Measurements from ENCODE around the gene IFT122.
A peak's percentile ranks its signal among the peaks of the same experiment; 100 is the strongest.

Gene IFT122

GRCh38 chr3:129435367-129435766 lies 4.7 kb upstream of the IFT122 start:
- no peak for DNase-seq (ENCODE audit: low read depth)

- peak; percentile 23 for DNase-seq (ENCODE audit: low read depth)
Observed at GRCh38 chr3:129439226-129439816, 703 bp upstream of the IFT122 start.

DNA sequence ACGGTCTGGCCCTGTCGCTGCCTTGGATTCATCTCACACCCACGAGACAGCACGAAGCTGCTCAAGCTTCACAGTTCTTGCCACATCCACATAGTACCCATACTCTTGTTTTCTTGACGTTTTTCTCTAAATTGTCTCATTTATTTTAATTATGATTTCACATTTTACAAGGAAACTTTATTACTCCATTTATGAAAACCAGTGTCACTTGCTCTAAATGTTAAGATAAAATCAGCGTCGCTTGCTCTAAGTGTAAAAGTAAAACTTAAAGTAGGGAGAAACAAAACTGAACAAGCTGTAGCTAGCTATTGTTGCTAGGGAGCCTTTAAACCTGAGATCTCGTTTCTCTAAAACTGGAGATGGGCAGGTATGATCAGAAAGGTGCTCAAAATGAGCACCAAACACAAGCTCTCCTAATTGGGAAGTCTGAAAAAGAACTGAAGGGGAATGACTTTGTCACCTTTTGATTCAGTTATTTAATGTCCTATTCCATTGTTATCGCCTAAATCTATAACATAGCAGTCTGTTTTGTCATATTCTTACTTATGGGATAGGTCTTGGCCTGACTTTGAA lies 680 bp downstream of the IFT122 start:
- DNase-seq (ENCODE audit: low read depth), result no peak

DNA sequence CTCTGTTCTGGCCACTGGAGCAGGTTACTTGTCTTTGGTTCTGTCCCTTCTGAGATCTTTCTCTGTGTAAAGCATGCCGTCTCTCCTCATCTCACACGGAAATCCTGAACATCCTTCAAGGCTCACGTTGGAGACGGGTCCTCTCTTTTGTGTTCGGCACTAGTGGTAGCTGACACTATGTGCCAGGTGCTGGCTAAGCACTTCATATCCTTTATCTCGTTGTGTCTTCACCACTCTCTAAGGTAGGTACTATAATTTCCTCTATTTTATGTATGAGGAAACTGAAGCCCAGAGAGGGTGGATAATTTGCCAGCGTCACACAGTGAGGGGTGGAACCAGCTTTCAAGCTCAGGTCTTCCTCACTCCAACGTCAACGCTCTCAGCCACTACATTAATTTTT lies 1.2 kb downstream of the IFT122 start:
- no peak for DNase-seq (ENCODE audit: low read depth)

GRCh38 chr3:129441782-129442181 lies 1.8 kb downstream of the IFT122 start:
- DNase-seq (ENCODE audit: low read depth), result no peak

DNA sequence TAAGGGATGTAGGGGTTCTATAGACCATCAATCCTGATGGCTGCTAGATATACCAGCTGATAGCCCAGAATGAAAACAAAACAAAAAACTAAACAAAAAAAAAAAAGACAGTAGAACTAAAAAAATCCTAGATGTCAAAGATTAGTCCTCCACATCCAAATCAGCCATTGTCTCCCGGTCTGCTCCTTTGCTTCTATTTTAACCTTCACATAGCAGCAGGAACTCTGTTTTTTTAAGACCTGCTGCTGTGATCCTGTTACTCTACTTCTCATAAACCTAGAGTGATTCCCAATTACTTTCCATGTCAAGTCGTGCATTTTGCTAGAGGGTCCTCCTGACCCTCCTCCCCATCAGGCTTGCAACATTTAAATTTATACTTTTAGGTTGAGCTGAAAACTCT lies 2.5 kb downstream of the IFT122 start:
- DNase-seq (ENCODE audit: low read depth), result no peak

DNA sequence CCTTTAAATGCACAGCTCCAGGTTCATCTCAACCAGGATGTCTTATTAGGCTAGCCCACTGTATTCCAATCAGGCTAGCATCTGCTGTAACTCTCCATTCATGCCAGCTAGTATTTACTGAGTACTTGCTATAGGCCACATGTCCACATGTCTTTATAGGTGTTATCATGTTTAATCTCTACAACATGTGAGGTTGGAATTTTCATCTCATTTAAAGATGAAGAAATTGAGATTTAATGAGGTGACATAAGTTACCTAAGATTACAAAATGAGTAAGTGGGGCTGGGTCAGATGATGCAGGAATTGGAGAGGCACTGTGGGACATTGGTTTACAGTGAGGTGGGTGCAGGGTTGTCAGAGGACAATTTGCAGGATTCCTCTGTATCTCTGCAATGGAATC lies 2.9 kb downstream of the IFT122 start:
- DNase-seq (ENCODE audit: low read depth), result no peak

GRCh38 chr3:129445471-129445870 lies 5.4 kb downstream of the IFT122 start:
- DNase-seq (ENCODE audit: low read depth), result no peak

- DNase-seq (ENCODE audit: low read depth), result no peak
Observed at GRCh38 chr3:129446926-129447325, 6.9 kb downstream of the IFT122 start.

GRCh38 chr3:129448186-129448895 lies 8.3 kb downstream of the IFT122 start:
- no peak for DNase-seq (ENCODE audit: low read depth)

GRCh38 chr3:129449279-129450115 lies 9.5 kb downstream of the IFT122 start:
- DNase-seq (ENCODE audit: low read depth), result no peak

DNA sequence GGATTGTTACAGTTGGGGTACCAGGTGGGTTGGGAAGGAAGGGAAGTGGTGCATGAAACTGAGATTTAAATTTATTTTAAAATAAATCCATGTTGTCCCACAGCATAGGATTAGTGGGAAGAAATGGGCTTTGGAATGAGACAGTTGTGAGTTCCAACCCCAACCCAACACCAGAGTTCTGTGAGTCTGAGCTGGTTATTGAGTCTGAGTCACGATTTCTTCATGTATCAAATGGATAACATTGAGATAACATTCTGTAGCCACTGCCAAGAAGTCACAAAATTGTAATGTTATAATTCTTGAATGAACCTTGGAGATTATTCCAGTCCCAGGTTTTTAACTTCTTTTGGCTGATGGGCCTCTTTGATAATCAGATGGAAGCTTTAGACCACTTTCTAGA lies 13.7 kb downstream of the IFT122 start:
- no peak for DNase-seq (ENCODE audit: low read depth)

DNA sequence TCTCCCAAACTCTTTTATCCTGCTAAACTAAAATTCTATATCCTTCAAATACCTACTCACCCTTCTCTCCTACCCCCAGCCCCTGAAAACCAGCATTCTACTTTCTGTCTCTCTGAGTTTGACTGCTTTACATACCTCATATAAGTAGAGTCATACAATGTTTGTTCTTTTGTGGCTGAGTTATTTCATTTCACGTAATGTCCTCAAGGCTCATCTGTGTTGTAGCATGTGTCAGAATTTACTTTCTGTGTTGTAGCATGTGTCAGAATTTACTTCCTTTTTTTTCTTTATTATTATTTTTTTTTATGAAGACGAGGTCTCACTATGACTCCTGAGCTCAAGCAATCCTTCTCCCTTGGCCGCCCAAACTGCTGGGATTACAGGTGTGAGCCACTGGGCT lies 20.1 kb downstream of the IFT122 start:
- DNase-seq (ENCODE audit: low read depth), result no peak

DNA sequence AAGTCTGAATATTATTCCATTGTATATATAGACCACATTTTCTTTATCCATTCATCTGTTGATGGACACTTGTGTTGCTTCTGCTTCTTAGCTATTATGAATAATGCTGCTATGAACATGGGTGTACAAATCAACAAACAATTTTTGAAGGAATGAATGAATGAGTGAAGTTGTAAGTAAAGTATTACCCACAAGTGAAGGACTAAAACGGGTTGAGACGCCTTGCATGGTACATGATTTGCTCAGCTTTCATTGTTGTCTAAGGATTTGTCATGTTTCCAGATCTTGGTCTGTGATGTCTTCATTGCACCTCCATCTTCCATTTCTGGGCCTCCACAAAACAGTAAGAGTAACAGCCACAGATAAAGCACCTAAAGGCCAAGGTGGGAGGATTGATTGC lies 20.5 kb downstream of the IFT122 start:
- DNase-seq (ENCODE audit: low read depth), result no peak

DNA sequence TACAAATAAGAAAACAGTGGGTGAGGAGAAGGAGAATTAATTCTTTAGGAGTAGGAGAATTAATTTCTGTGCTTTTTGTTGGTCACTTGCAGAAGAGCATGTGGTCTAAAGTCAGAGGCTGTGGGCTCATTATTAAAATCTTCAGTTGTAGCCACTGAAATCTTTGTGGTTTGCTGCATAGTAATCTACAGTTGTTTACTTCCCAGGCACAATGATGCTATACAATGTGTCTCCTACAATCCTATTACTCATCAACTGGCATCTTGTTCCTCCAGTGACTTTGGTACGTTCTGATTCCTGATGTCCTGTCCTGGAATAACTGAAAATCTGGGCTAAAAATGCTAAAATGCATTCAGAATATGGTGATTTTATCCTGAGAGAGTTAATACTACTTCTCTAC lies 21.0 kb downstream of the IFT122 start:
- no peak for DNase-seq (ENCODE audit: low read depth)

DNA sequence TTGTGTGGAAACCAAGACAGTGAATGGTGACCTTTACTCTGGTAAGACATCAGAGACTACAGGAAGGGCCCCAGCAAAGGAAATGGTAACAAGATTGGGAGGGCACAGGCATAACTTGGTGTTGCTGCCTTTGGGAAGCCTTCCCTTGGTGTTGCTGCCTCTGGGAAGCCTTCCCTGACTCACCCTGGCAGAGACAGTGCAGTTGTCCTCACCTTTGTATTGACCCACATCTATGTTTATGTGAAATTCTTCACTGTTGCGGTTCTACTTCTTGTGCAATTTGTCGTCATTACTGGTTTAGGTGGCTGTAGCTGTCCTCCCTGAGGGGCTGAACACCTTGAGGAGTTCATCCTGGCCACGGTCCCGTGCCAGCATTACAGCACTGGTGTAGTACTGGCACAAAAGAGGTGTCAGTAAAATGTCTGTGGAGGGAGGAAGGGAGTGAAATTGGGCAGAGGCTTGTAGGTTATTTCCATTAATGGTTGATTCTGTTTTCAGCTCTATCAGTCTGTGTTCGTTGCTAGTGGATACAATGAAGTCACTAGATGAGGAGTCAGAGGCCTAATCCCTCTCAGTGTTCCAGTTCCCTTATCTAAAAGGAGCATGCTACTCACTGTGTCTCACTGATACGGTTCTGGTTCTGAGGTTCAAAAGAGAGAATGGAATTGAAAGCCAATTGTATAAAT lies 21.6 kb downstream of the IFT122 start:
- DNase-seq (ENCODE audit: low read depth), result no peak

DNA sequence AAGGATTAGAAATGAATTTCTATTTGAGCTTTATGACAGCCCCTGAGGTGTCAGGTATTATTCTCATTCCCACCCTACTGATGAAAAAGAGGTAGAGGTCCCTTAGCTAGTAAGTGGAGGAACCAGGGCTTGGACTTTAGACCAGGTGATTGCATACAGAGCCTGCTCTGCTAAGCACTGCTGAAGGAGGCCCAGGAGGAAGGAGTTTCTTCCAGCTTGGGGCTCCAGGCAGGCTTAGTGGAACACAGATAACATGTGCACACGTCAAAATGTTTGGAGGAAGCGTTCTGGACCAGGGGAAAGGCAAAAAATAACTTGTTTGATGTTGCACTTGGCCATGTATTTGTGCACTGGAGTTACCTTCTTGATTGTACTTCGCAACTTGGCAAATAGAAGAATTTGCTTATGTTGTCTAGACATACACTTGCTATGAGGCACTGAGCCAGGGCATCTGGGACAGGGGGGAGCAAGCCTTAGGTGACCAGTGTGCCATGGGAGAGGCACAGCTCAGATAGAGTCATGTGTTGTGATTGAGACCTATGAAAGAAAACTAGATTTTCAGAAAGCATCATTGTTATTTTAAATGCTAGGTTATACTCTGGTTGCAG lies 22.4 kb downstream of the IFT122 start:
- no peak for DNase-seq (ENCODE audit: low read depth)

- DNase-seq (ENCODE audit: low read depth), result no peak
Observed at GRCh38 chr3:129463094-129463493, 23.1 kb downstream of the IFT122 start.

DNA sequence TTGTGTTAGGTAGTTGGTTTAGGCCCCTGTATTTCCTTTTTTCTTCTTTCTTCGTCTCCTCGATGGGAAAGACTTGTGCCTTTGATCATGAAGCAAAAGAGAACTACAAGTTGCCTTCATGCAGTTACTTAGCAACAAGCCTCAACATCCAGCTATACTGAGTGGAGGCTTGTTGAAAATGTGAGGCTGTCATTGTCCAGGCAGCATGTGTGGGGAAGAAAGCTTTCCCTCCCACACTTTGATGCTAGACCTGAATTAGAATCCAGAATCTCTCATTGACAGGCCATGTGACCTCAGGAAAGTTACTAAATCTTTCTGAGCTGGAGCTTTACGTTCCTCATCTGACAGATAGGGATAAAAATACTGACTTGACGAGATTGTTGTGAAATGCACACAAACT lies 23.7 kb downstream of the IFT122 start:
- DNase-seq (ENCODE audit: low read depth), result no peak

- DNase-seq (ENCODE audit: low read depth), result no peak
Observed at GRCh38 chr3:129467932-129468331, 27.9 kb downstream of the IFT122 start.

- no peak for DNase-seq (ENCODE audit: low read depth)
Observed at GRCh38 chr3:129469026-129469425, 29.0 kb downstream of the IFT122 start.

DNA sequence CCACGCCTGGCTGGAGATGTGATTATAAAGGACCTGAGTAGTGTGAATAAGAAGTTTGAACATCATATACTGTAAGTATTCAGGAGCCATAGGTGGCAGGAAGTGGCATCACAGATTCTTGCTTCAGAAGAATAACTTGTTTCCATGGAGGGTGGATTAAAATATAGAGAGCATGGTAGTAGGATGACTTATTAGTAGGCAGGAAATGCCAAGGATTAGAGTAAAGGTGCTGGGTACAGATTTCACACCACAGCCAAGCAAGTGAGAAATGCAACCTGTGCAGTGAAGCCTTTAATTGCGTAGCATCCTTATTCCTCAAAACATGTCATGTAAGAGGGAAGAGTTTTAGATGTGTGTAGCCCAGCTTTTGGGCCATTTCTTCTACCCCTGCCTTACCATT lies 30.8 kb downstream of the IFT122 start:
- DNase-seq (ENCODE audit: low read depth), result no peak
